Measurements from ENCODE around the gene ABCA7. TPM values are rescaled to one million over a fixed set of nuclear protein-coding genes. Genes with fewer than 3 reads are reported as not detected.

The ABCA7 gene
- total RNA-seq, 4 donors from 2014 or later = 6.0 to 20.0 (median 15.0) TPM

DNA sequence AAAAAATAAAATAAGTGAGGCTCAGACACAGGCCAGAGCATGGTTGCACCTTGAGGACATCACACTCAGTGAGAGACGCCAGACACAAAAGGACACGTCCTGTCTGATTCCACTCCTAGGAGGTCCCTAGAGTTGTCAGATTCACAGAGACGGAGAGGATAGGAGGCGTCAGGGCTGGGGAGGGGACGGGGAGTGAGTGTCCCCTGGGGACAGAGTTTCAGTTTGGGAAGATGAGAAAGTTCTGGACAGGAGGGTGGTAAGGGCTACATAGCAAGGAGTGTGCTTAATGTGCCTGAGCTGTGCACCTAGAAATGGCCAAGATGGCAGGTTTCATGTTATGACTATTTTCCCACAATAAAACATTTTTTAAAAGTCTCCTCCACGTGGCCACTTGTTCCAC lies 41.8 kb upstream of the ABCA7 start:
- peaks cover 0 to 5% of the 10 kb centered on the region in 2 donors for H3K36me3 ChIP-seq
- intact Hi-C loops (cut with DNase I; ENCODE audit: low total_unique reads) = no loop called here
- peaks cover 62 to 70% (median 65%) of the 10 kb centered on the region in 3 donors for H3K27me3 ChIP-seq
- H3K4me1 ChIP-seq = peaks cover 0 to 9% of the 10 kb centered on the region in 2 donors
- H3K27ac ChIP-seq = no peak overlapping the region
- ATAC-seq (no peak), DNase-seq (no peak)
- in situ Hi-C loops (cut with MboI; ENCODE audit: low sequenced_read_pairs in 4 of 4) = loop anchor here in 1 of 4 donors (25.0 kb wide), 1 partner anchor 136 kb away; the partner anchor contains the start of genes CFD and ELANE
- TF ChIP-seq, protein P1, sequence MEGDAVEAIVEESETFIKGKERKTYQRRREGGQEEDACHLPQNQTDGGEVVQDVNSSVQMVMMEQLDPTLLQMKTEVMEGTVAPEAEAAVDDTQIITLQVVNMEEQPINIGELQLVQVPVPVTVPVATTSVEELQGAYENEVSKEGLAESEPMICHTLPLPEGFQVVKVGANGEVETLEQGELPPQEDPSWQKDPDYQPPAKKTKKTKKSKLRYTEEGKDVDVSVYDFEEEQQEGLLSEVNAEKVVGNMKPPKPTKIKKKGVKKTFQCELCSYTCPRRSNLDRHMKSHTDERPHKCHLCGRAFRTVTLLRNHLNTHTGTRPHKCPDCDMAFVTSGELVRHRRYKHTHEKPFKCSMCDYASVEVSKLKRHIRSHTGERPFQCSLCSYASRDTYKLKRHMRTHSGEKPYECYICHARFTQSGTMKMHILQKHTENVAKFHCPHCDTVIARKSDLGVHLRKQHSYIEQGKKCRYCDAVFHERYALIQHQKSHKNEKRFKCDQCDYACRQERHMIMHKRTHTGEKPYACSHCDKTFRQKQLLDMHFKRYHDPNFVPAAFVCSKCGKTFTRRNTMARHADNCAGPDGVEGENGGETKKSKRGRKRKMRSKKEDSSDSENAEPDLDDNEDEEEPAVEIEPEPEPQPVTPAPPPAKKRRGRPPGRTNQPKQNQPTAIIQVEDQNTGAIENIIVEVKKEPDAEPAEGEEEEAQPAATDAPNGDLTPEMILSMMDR (IDR thresholded peaks at IDR 0.05 in 4 of 5, conservative IDR thresholded peaks at IDR 0.05 in 1 of 5) = no peak
- no peak for TF ChIP-seq POLR2A (IDR thresholded peaks at IDR 0.05)
- no peak overlapping the region for H3K4me3 ChIP-seq
- no peaks in the 10 kb centered on the region for H3K9me3 ChIP-seq

DNA sequence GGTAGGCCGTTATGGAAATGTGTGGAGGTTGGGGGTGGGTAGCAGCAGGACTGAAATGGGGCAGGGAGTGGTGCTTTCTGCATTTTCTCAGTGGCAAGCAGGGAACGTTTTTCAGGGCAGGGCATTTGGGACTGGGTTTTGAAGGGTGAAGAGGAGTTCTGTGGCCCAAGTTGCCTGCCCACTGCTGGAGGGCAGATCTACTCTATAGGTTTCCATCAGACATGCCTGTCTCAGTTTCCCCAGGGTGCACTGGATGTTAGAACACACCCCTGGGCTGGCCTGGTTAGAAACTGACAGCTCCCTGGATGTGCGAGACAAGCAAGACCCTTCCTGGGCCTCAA lies 40.6 kb upstream of the ABCA7 start:
- peaks cover 63 to 78% (median 65%) of the 10 kb centered on the region in 3 donors for H3K27me3 ChIP-seq
- ATAC-seq (no peak), DNase-seq (no peak)
- H3K9me3 ChIP-seq = no peaks in the 10 kb centered on the region
- H3K4me3 ChIP-seq = no peak overlapping the region
- peaks cover 0 to 9% of the 10 kb centered on the region in 2 donors for H3K4me1 ChIP-seq
- H3K36me3 ChIP-seq = no peaks in the 10 kb centered on the region
- in situ Hi-C loops (cut with MboI; ENCODE audit: low sequenced_read_pairs in 4 of 4) = loop anchor here in 1 of 4 donors (25.0 kb wide), 1 partner anchor 137 kb away; the partner anchor contains the start of genes CFD and ELANE
- intact Hi-C loops (cut with DNase I; ENCODE audit: low total_unique reads) = no loop called here
- TF ChIP-seq POLR2A (IDR thresholded peaks at IDR 0.05) = no peak
- TF ChIP-seq, protein P1 (IDR thresholded peaks at IDR 0.05 in 4 of 5, conservative IDR thresholded peaks at IDR 0.05 in 1 of 5) = no peak
- H3K27ac ChIP-seq = no peak overlapping the region

DNA sequence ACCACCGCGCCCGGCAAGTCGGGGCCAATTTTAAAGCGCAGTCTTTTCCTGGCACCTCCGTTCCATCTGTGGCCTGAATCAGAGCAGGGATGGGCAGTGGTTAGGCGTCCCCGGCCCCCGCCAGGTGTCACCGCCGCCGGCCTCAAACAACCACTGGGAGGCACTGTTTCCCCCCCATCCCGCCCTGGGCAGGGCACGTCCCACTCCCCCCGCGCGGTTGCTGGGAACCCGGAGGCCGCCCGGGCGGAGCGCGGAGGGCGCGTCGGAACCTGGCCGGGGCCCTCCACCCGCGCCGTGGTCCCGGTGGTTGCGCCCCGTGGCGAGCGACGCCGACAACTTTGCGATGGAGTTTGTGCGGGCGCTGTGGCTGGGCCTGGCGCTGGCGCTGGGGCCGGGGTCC lies 39.8 kb upstream of the ABCA7 start, which contains the start of gene GRIN3B:
Gene GRIN3B (plus strand): TSS at position 325 of the 400 bp plus-strand sequence. CDS start 19 bp downstream, at position 344.
- no peak for DNase-seq
- no peak within 1 kb of the TSS for H3K4me3 ChIP-seq
- in situ Hi-C loops (cut with MboI; ENCODE audit: low sequenced_read_pairs in 4 of 4) (no loop called here), intact Hi-C loops (cut with DNase I; ENCODE audit: low total_unique reads) (loop anchor here (2.0 kb wide), 1 partner anchor 229 kb away; no protein-coding TSS in a partner anchor)
- H3K36me3 ChIP-seq = no peaks in the 10 kb centered on the region
- TF ChIP-seq POLR2A (IDR thresholded peaks at IDR 0.05) = no peak
- TF ChIP-seq, protein P1 (IDR thresholded peaks at IDR 0.05 in 4 of 5, conservative IDR thresholded peaks at IDR 0.05 in 1 of 5) = peak in 4 of 5 experiments; percentile 3 to 47 (median 30)
- H3K27ac ChIP-seq = no peak within 1 kb of the TSS
- peaks cover 63 to 78% (median 65%) of the 10 kb centered on the region in 3 donors for H3K27me3 ChIP-seq
- ATAC-seq = no peak
- H3K9me3 ChIP-seq = no peaks in the 10 kb centered on the region
- peaks cover 0 to 9% of the 10 kb centered on the region in 2 donors for H3K4me1 ChIP-seq

DNA sequence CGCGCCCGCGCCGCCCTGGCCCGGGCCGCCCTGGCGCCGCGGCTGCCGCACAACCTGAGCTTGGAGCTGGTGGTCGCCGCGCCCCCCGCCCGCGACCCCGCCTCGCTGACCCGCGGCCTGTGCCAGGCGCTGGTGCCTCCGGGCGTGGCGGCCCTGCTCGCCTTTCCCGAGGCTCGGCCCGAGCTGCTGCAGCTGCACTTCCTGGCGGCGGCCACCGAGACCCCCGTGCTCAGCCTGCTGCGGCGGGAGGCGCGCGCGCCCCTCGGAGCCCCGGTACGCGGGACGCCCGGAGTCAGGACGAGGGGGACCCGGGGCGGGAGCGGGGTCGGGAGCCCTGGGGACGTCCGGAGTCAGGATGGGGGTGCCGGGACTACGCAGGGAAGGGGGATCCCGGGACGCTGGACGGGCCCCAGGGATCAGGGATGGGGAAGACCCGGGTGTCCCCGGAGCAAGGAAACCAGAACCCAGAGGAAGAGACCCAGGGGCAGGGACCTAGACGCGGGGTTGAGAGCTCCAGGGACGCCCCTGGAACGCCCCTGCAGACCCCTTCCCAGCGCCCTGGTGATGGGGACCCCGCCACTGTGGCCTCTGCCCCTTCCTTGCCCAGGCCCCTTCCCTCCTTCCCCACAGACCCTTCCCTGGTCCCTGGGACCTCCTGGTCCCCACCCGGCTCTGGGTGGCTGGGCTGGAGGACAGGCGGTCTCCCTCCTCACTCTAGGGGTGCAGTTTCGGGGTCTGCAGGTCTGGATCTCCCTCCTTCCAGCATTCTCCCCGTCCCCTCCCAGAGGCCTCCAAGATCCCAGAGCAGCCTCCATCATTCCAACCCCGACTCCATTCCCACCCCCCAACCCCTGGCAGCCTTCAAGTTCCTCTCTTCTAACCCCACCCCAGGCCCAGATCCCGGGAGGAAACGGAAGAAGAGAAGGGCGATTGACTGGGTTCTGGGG lies 39.0 kb upstream of the ABCA7 start:
- no peak overlapping the region for H3K4me3 ChIP-seq
- in situ Hi-C loops (cut with MboI; ENCODE audit: low sequenced_read_pairs in 4 of 4) = no loop called here

More for the DNA sequence above, 39.0 kb upstream of the ABCA7 start:
- Histone ChIP-seq H3K4me1 (peaks cover 0 to 8% of the 10 kb centered on the region in 2 donors), H3K9me3 (no peaks in the 10 kb centered on the region), H3K27me3 (peaks cover 61 to 75% (median 62%) of the 10 kb centered on the region in 3 donors), H3K36me3 (no peaks in the 10 kb centered on the region), H3K27ac (no peak overlapping the region)
- TF ChIP-seq, protein P1 (IDR thresholded peaks at IDR 0.05 in 4 of 5, conservative IDR thresholded peaks at IDR 0.05 in 1 of 5) = no peak
- no peak for TF ChIP-seq POLR2A (IDR thresholded peaks at IDR 0.05)
- DNase-seq (no peak), ATAC-seq (peak in 1 of 2 donors; percentile 3)
- intact Hi-C loops (cut with DNase I; ENCODE audit: low total_unique reads) = loop anchor here (2.0 kb wide), 1 partner anchor 230 kb away; no protein-coding TSS in a partner anchor
